ENCODE data around the gene SYCE1.
"Not testable (repeated sequence)": the region's sequence is repeated elsewhere in the genome, so short reads cannot be mapped to it uniquely, and the experiment has no call there.

DNA sequence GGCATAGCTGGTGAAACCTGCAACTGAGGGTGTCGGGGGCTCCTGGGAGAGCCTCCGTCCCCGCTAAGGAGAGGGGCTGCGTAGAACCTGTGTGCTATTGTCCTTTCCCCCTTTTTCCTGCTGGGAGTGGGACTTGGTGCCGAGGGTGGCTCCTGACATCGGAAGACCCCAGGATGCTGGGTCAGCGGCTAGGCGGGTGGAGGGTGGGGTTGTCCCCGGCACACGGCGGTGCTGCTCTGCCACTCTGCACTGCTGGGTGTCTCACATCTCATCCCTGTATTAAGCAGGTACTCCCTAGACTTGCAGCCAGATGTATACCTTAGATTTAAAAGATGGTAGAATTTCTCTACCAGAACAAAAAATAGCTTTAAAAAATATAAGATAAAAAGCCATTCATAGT is 6.7 kb upstream of the SYCE1 start:
- TF ChIP-seq, protein P1, sequence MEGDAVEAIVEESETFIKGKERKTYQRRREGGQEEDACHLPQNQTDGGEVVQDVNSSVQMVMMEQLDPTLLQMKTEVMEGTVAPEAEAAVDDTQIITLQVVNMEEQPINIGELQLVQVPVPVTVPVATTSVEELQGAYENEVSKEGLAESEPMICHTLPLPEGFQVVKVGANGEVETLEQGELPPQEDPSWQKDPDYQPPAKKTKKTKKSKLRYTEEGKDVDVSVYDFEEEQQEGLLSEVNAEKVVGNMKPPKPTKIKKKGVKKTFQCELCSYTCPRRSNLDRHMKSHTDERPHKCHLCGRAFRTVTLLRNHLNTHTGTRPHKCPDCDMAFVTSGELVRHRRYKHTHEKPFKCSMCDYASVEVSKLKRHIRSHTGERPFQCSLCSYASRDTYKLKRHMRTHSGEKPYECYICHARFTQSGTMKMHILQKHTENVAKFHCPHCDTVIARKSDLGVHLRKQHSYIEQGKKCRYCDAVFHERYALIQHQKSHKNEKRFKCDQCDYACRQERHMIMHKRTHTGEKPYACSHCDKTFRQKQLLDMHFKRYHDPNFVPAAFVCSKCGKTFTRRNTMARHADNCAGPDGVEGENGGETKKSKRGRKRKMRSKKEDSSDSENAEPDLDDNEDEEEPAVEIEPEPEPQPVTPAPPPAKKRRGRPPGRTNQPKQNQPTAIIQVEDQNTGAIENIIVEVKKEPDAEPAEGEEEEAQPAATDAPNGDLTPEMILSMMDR (IDR thresholded peaks at IDR 0.05), result not testable (repeated sequence)
- not testable (repeated sequence) for TF ChIP-seq POLR2A (IDR thresholded peaks at IDR 0.05)

Data from ovary (tissue), 3 donors.